ENCODE data around the gene NRIP2.

GRCh38 chr12:2779281-2779680, 55.6 kb downstream of the NRIP2 start:
- no peak for TF ChIP-seq POLR2A (IDR thresholded peaks at IDR 0.05; ENCODE audit: low read depth)
- TF ChIP-seq, protein P1, sequence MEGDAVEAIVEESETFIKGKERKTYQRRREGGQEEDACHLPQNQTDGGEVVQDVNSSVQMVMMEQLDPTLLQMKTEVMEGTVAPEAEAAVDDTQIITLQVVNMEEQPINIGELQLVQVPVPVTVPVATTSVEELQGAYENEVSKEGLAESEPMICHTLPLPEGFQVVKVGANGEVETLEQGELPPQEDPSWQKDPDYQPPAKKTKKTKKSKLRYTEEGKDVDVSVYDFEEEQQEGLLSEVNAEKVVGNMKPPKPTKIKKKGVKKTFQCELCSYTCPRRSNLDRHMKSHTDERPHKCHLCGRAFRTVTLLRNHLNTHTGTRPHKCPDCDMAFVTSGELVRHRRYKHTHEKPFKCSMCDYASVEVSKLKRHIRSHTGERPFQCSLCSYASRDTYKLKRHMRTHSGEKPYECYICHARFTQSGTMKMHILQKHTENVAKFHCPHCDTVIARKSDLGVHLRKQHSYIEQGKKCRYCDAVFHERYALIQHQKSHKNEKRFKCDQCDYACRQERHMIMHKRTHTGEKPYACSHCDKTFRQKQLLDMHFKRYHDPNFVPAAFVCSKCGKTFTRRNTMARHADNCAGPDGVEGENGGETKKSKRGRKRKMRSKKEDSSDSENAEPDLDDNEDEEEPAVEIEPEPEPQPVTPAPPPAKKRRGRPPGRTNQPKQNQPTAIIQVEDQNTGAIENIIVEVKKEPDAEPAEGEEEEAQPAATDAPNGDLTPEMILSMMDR (IDR thresholded peaks at IDR 0.05), result no peak
- TF ChIP-seq EP300 (IDR thresholded peaks at IDR 0.05), result no peak
